Keratinocyte (primary cell): Measurements from ENCODE around the gene ANKS1A.

Source experiments
- EZH2 ChIP-seq: IDR thresholded peaks from one replicate; pipeline ENCODE4 v1.6.1; 2012; ENCODE audit warnings: inconsistent platforms, mild to moderate bottlenecking, low read length, moderate library complexity
- TF ChIP-seq, protein P1 (sequence below), 3 experiments: IDR thresholded peaks in 1 of 3; conservative IDR thresholded peaks in 1 of 3; optimal IDR thresholded peaks in 1 of 3; 2 replicates in 2 of 3; 3 replicates in 1 of 3; pipeline versions ENCODE3 to v1.5.1; 2011; ENCODE audit warnings: low read length in 3 of 3, mild to moderate bottlenecking in 3 of 3, moderate library complexity in 2 of 3, control low read depth in 1 of 3, inconsistent platforms in 1 of 3; ENCODE audit not compliant: insufficient read depth in 2 of 3; ENCODE audit errors: extremely low read depth in 1 of 3

DNA sequence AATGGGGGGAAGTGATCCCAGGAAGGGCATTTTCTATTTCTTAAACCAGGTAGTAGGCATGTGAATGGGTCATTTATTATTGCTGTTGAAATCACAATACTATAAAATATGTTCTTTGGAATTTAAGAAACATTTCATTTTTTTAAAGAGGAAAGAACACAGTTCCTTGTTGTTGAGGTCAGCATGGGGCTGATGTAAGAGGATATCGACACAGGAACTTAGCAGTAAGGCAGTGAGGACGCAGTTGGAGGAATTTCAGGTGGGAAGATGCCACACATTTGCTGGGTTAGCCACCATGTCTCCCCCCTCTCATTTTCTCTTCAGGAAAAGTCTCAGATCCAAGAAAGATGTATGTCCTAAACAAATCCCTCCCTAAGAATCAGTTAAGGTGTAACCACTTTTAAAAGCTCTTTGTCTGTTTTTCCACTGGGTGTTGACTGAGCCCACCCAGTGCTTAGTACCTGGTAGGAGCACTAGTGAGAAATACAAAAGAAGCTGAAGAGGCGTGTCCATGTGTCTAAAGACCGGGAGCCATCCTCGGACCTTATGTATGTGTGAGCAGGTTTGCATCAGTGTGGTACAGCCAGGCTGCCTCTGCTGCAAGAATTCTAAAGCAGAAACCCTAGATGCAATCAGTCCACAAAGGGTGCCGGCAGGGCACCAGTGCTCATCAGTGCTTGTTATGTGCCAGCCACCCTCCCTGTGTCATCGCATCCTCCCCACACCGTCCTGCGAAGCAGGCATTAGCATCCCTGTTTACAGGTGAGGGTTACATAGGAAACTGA, 153.2 kb downstream of the ANKS1A start:
- TF ChIP-seq, protein P1, sequence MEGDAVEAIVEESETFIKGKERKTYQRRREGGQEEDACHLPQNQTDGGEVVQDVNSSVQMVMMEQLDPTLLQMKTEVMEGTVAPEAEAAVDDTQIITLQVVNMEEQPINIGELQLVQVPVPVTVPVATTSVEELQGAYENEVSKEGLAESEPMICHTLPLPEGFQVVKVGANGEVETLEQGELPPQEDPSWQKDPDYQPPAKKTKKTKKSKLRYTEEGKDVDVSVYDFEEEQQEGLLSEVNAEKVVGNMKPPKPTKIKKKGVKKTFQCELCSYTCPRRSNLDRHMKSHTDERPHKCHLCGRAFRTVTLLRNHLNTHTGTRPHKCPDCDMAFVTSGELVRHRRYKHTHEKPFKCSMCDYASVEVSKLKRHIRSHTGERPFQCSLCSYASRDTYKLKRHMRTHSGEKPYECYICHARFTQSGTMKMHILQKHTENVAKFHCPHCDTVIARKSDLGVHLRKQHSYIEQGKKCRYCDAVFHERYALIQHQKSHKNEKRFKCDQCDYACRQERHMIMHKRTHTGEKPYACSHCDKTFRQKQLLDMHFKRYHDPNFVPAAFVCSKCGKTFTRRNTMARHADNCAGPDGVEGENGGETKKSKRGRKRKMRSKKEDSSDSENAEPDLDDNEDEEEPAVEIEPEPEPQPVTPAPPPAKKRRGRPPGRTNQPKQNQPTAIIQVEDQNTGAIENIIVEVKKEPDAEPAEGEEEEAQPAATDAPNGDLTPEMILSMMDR (optimal IDR thresholded peaks at IDR 0.05 in 1 of 3, IDR thresholded peaks at IDR 0.05 in 1 of 3, conservative IDR thresholded peaks at IDR 0.05 in 1 of 3; ENCODE audit: extremely low read depth in 1 of 3, insufficient read depth in 2 of 3, low read length in 3 of 3), result no peak
- TF ChIP-seq EZH2, result no peak
